ENCODE measurements around the gene TRIM66. TPM values are rescaled to one million over a fixed set of nuclear protein-coding genes. Genes with fewer than 3 reads are reported as not detected.

Gene TRIM66
- total and polyA plus RNA-seq, 2 of the 8 experiments (the other 6 are each of a cell fraction or from before 2014, with no cell fraction given) = 3.1 to 3.5 TPM

DNA sequence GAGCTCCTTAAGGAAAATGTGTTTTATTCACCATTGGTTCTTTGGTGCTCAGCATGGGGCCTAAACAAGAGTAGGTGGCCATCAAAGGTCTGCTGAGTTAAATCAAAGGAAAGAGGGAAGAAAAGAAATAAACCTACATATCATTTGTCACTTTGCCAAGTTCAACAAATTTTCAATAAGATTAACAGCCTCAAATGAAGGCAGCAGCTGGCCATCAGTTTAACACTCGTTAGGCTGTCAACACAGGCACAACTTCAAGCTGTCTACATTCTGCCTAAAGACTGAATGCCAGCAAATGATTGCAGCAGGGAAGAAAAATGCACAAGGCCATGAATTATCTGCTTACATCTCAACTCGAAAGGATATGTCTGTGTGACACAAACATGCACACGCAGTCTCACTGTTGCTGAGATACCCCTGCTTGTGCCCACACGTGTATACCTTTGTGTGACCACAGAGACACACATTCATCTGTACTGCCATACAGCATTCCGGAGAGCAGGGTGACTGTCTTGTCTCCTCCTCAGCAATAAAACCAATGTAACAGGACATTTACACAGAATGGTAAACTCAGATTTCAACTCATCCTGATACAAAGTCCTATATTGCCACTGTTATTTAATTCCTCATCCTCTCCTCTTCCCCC, 40.1 kb downstream of the TRIM66 start (continued):
- TF ChIP-seq SUZ12 (IDR thresholded peaks at IDR 0.05; ENCODE audit: low read length) (no peak), POLR2A (IDR thresholded peaks at IDR 0.05; ENCODE audit: control extremely low read depth in 1 of 2, low read depth in 2 of 2, low read length in 2 of 2) (no peak), CTBP2 (IDR thresholded peaks at IDR 0.05; ENCODE audit: borderline replicate concordance, insufficient read depth, insufficient read length, low read length) (no peak), TAF7 (optimal IDR thresholded peaks at IDR 0.05; ENCODE audit: borderline replicate concordance, low read depth, low read length) (no peak), CBX8 (IDR thresholded peaks at IDR 0.05; ENCODE audit: borderline replicate concordance, low read depth, low read length) (no peak), BACH1 (IDR thresholded peaks at IDR 0.05; ENCODE audit: low read length) (no peak)
